Measurements from ENCODE around the gene GP2. TPM values are rescaled to one million over a fixed set of nuclear protein-coding genes. Genes with fewer than 3 reads are reported as not detected.
"Not testable (repeated sequence)": the region's sequence is repeated elsewhere in the genome, so short reads cannot be mapped to it uniquely, and the experiment has no call there.

GP2 gene
- total RNA-seq, 1 donor from 2014 or later = not detected

- Mint-ChIP-seq H3K4me1 (no peaks in the 10 kb centered on the region), H3K36me3 (ENCODE audit: low read depth) (no peaks in the 10 kb centered on the region), H3K4me3 (no peak overlapping the region), H3K27me3 (peaks cover 7% of the 10 kb centered on the region), H3K27ac (no peak overlapping the region), H3K9me3 (no peaks in the 10 kb centered on the region)
- POLR2A ChIA-PET = no interaction called here
- DNase-seq = no peak
- no peak for TF ChIP-seq CTCF (IDR thresholded peaks at IDR 0.05)
- CTCF ChIA-PET = no interaction called here
- no peak for ATAC-seq (ENCODE audit: low read depth)
- intact Hi-C loops (cut with micrococcal nuclease) = no loop called here
Measured at GRCh38 chr16:20326321-20326720, 992 bp downstream of the GP2 start.

GRCh38 chr16:20325005-20325404, 2.3 kb downstream of the GP2 start:
- Mint-ChIP-seq H3K27me3 (peaks cover 7% of the 10 kb centered on the region), H3K9me3 (no peaks in the 10 kb centered on the region), H3K27ac (no peak overlapping the region), H3K4me1 (no peaks in the 10 kb centered on the region), H3K36me3 (ENCODE audit: low read depth) (no peaks in the 10 kb centered on the region), H3K4me3 (no peak overlapping the region)
- intact Hi-C loops (cut with micrococcal nuclease) = no loop called here
- ChIA-PET POLR2A (no interaction called here), CTCF (no interaction called here)
- no peak for ATAC-seq (ENCODE audit: low read depth)
- no peak for TF ChIP-seq CTCF (IDR thresholded peaks at IDR 0.05)
- no peak for DNase-seq

- ChIA-PET POLR2A (no interaction called here), CTCF (no interaction called here)
- peaks cover 7% of the 10 kb centered on the region for H3K27me3 Mint-ChIP-seq
- ATAC-seq (ENCODE audit: low read depth) = no peak
- H3K36me3 Mint-ChIP-seq (ENCODE audit: low read depth) = no peaks in the 10 kb centered on the region
- no peak for DNase-seq
- H3K9me3 Mint-ChIP-seq = no peaks in the 10 kb centered on the region
- H3K27ac Mint-ChIP-seq = no peak overlapping the region
- TF ChIP-seq CTCF (IDR thresholded peaks at IDR 0.05) = no peak
- no peaks in the 10 kb centered on the region for H3K4me1 Mint-ChIP-seq
- intact Hi-C loops (cut with micrococcal nuclease) = no loop called here
- H3K4me3 Mint-ChIP-seq = no peak overlapping the region
Measured at GRCh38 chr16:20323591-20324117, 3.7 kb downstream of the GP2 start.

GRCh38 chr16:20322696-20323095, 4.6 kb downstream of the GP2 start:
- Mint-ChIP-seq H3K27ac (no peak overlapping the region), H3K9me3 (no peaks in the 10 kb centered on the region), H3K27me3 (peaks cover 7% of the 10 kb centered on the region), H3K36me3 (ENCODE audit: low read depth) (no peaks in the 10 kb centered on the region), H3K4me1 (no peaks in the 10 kb centered on the region), H3K4me3 (no peak overlapping the region)
- CTCF ChIA-PET = no interaction called here
- TF ChIP-seq CTCF (IDR thresholded peaks at IDR 0.05) = no peak
- intact Hi-C loops (cut with micrococcal nuclease) = no loop called here
- DNase-seq = no peak
- POLR2A ChIA-PET = interaction anchor here (0.6 kb wide), 1 partner anchor 1037 kb away, joined by 3 read pairs; the partner anchor contains the start of gene CLEC19A
- no peak for ATAC-seq (ENCODE audit: low read depth)

- Mint-ChIP-seq H3K27ac (no peak overlapping the region), H3K4me3 (no peak overlapping the region), H3K4me1 (no peaks in the 10 kb centered on the region), H3K9me3 (no peaks in the 10 kb centered on the region), H3K27me3 (peaks cover 7% of the 10 kb centered on the region), H3K36me3 (ENCODE audit: low read depth) (no peaks in the 10 kb centered on the region)
- TF ChIP-seq CTCF (IDR thresholded peaks at IDR 0.05) = no peak
- POLR2A ChIA-PET = no interaction called here
- CTCF ChIA-PET = no interaction called here
- ATAC-seq (ENCODE audit: low read depth) (no peak), DNase-seq (no peak)
- intact Hi-C loops (cut with micrococcal nuclease) = no loop called here
Measured at GRCh38 chr16:20321671-20322070, 5.6 kb downstream of the GP2 start.

- H3K36me3 Mint-ChIP-seq (ENCODE audit: low read depth); intact Hi-C loops (cut with micrococcal nuclease); H3K4me1 Mint-ChIP-seq; H3K27me3 Mint-ChIP-seq; H3K27ac Mint-ChIP-seq; DNase-seq; CTCF ChIA-PET; H3K9me3 Mint-ChIP-seq; H3K4me3 Mint-ChIP-seq; ATAC-seq (ENCODE audit: low read depth); POLR2A ChIA-PET: not testable (repeated sequence)
Measured at GRCh38 chr16:20321051-20321450, 6.3 kb downstream of the GP2 start.

Measured in activated B cell treated with CpG ODN at 0.5 μM for 24 hours (primary cell).